Eye (tissue), 1 donor: ENCODE data around the gene INTS1.

Experiments used
- DNase-seq: peaks from one replicate; pipeline ENCODE4 v3.0.0-alpha.2; 2015

The INTS1 gene

DNA sequence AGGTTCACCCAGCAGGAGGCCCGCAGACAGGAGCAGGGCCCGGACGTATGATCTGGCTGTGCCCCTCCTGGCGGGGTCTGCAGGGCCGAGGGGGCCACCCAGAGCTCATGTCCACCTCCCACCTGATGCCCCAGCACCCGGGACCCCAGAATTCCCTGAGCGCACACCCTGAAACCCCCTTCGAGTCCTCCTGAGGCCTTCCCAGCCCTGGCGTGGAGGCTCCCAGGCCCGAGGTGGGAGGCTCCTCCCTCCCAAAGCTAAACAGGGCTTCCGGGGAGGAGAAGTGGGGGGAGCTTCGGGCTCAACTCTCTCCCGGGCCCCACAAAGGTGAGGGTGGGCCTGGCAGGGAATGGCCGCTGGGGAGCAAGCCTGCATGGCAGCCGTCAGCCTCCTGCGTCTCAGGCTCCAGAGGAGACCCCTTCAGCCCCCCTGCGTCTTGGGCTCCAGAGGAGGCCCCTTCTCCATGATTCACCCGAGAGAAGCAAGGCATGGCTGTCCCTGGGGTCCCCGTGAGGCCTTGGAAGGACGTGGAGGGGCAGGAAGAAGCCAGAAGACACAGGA, 75.2 kb downstream of the INTS1 start:
- DNase-seq = no peak

DNA sequence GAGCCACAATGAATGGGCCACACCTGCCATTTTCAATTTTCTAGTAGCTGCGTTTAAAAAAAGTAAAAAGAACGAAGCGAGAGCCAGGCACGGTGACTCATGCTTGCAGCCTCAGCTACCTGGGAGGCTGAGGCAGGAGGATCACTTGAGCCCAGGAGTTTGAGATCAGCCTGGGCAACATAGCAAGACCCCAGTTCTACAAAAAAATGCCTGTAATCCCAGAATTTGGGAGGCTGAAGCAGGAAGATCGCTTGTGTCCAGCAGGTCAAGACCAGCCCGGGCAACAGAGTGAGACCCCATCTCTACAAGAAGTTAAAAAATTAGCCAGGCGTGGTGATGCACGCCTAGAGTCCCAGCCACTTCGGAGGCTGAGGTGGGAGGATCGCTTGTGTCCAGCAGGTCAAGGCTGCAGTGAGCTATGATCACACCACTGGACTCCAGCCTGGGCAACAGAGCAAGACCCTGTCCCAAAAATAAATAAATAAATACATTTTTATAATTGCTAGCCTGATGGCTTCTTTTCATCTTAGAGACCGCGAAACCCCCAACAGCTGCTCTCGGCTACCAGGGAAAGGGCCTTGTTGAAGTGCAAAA, 77.0 kb downstream of the INTS1 start:
- no peak for DNase-seq

DNA sequence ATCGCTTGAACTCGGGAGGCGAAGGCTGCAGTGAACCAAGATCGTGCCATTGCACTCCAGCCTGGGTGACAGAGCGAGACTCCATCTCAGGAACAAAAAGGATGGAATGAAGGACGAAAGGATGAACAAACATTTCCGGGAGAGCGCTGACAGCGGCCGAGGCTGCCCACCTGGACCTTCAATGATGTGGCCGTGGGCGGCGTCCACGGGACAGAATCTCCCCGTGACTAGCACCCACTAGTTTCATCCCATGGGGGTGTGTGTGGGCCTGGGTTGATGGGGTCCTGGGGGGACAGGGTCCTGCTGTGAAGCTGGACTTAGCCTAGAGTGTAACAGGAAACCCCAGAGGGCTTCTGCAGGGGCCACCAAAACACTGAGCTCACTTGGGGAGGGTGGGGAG, 77.7 kb downstream of the INTS1 start:
- no peak for DNase-seq

DNA sequence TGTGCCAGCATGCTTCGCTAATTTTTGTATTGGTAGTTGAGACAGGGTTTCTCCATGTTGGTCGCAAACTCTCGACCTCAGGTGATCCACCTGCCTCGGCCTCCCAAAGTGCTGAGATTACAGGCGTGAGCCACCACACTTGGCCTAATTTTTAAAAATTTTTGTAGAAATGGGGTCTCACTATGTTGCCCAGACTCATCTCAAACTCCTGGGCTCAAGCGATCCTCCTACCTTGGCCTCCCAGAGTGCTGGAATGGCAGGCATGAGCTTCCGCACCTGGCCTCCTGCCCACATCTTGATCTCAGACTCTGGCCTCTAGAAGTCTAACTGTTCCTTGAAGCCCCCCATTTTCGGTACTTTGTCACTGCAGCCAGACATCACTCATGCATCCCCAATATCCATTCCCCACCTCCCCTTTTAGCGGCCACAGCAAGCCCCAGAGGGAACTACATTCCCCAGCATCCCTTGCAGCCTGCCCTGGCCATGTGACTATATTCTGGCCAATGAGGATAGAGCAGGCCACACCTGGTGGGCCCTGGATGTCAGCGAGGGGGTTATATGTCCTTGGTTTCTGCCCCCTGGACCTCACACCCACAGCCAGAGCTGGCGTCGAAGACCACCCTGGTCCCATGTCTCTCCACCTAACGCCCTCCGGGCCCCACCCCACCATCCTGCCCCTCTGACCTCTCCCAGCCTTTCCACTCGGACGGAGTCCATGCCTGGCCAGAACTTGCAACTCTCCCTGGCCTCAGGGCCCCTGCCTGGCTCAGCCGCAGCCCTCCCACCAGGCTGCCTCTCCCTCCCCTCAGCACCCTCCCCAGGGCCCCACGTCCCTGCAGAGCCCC, 78.7 kb downstream of the INTS1 start:
- DNase-seq = peak; percentile 64

DNA sequence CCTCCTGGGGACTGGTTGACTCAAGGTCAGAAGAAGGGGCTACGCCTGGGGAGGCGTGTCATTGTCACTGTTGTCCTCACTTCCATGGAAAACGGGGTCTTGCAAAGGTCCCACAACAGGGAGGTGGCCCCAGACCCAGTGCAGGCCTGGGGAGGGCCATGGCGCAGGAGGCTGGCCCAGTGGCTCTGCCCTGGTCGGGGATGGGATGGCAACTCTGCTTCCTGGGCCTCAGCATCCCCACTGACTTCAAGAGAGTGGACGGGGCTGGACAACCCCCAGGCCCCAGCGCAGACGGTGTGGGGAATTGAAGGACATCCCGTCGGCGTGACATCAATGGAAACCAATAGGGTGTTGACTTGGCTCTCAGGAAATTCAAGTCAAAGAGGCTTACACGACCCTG, 80.1 kb downstream of the INTS1 start:
- no peak for DNase-seq

DNA sequence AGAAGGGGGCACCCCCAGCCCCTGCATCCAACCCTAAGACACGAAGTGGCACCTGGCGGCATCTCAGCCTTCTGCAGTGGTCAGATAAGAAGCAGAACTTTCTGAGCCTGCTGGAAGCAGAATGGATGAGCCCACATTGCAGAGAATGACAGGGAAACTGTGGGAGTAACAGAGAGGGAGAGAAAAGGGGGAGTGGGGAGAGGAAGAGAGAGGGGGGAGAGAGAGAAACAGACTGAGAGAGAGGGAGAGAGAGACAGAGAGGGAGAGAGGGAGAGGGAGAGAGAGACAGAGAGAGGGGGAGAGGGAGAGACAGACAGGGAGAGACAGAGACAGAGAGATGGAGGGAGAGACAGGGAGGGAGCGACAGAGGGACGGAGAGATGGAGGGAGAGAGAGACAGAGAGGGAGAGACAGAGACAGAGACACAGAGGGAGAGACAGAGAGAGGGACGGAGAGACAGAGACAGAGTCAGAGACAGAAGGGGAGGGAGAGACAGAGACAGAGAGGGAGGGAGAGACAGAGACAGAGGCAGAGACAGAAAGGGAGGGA, 80.9 kb downstream of the INTS1 start:
- DNase-seq = no peak

DNA sequence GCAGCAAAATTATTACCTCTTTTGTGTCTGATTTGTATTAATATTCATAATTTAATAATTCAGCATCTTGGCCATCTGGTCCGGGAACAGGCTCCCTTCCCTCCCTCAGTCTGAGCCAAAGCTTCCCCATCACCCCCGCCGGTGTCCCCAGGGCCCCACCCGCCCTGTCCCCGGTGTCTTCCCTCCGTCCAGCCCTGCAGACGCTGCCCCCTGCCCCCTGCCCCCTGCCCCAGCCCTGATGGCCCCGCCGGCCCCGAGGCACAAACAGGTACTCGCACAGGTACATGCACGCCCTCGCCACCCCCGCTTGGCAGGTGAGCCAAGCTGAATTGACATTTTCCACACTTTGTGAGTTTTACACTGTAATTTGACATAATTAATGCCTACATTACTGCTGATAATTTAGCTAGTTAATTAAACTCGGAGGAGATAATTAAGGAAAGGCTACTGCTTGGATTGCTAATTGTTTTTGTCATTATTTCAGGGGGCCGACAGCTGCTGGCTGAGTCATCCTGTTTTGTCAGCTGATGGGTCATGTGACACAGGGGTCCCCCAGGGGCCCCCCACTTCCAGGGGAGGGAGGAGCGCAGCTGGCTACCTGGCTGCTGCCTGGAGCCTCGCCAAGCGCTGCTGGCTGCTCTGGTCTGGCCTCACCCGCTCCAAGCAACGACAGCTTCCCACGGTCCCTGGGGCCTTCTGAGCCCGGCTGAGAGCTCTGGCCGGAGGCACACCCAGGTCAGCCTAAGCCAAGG, 81.5 kb downstream of the INTS1 start:
- DNase-seq = peak; percentile 89

DNA sequence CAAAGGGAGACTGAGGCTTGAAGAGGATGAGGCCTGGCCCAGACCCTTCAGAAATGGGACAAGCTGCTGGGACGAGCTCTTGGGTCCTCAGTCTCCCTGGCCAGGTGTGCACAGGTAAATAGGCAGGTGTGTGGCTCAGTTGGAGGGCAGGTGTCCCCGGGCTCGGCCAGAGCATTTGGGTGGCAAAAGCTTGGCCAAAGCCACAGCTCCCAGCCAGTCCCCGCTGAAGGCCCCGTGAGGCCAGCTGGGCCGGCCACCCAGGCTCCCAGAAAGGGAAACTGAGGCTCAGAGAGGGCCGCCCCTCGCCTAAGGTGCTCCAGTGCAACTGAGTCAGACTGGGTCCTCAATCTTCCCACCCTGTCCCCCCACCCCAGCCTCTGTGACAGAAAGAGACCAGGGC, 82.2 kb downstream of the INTS1 start:
- DNase-seq = no peak

DNA sequence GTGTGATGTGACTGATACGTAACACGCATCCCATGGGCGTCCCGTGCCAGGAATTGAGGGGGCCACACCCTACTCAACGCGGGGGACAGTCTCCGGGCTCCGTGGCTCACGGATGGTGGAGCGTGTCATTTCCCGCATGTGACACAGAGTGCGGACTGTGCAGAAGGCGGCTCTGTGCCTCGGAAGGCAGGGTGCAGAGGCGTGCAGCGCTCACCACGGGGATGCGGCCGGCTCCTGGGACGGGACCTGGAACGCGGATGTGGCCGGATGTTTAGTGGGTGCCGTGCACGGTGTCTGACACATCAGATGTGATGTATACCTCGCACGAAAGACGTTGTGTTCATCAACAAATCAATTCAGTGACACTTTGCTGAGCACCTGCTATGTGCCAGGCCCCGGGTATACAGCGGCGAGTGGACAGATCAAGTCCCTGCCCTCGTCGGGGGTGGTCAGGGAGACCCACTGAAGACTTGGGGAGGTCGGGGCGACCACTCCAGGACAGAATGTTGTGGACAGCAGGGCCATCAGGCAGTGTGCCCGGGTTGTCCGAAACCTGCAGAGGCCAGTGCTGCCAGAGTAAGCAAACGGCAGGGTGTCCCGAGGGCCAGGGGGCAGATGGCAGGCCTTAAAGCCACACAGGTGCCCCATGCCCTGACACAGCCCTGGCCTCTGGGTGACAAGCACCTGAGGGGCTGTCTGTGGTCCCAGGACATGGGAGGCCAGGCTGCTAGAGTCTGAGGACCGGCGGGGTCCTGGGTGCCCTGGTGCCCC, 83.0 kb downstream of the INTS1 start:
- DNase-seq = no peak
